ENCODE results near the gene SETDB2.

GRCh38 chr13:49419276-49419675 lies 24.8 kb upstream of the SETDB2 start:
- TF ChIP-seq CTCF (IDR thresholded peaks at IDR 0.05) (no peak), POLR2A (IDR thresholded peaks at IDR 0.05) (no peak)

Measured in vagina (tissue), 2 donors.